HG03342 (cell line): Measurements from ENCODE around the gene URB1.
"Not testable (repeated sequence)": the region's sequence is repeated elsewhere in the genome, so short reads cannot be mapped to it uniquely, and the experiment has no call there.

ENCODE experiments used
- ATAC-seq: cut with Tn5 transposase; IDR thresholded peaks from one replicate; pipeline ENCODE4 v1.9.1; 2021; ENCODE audit warnings: mild to moderate bottlenecking, moderate library complexity; ENCODE audit not compliant: unreplicated experiment

URB1 gene

DNA sequence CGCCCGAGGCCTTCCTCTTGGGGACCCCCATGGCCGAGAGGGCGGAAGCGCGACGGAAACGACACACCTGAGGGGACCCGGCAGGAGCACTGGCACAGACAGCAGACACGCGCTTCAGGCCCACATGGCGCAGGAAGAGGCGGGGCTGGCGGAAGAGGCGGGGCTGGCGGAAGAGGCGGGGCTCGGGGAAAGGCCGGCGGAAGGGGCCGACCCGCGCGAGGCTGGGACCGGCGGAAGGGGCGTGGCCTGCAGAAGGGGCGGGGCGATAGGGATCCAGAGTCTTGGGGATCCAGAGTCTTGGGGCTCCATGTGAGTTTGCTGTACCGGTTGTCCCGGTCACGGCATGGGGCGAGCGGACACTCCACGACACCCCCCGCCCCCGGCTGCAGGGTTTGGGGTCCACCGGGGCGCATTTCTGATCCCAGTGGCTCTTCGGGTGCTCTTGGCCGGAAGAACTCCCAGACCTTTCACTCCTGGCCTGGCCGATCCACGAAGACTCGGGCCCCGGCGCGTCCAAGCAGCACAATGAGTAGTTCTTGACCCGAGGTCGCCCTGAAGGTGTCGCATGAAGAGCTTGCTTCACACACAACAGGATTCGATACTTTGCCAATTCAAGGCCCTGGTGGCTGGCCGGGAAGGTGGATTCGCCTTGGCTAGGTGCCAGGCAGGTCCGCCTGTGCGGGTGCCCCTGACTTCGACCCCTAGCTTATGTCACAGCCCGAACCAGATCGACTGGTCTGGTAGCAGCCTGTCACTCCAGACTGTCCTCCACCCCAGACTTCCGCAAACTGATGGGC lies at the start of gene URB1:
URB1 (minus strand) TSS at position 133 of the 797 bp plus-strand sequence; CDS start at position 31, 102 bp downstream.
- ATAC-seq, result peak; percentile 82

DNA sequence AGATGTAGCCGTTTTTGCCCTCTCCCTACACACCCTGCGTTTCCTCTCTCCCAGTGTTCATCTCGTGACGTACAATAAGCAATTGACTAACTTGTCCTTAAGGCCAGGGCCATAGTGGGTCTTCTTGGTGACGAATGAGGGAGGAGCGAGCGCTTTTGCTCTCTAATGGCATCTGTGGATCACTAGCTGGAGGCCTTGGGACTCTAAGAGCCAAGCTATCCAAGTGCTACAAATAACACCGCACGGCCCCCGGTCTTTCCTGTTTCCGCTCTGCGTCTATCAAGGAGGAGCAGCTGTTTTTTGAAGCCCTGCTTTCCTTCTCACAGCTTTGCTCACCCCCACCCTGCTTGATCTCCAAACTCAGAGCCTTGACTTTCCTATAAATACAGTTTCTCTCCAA lies 44.9 kb upstream of the URB1 start:
- no peak for ATAC-seq

DNA sequence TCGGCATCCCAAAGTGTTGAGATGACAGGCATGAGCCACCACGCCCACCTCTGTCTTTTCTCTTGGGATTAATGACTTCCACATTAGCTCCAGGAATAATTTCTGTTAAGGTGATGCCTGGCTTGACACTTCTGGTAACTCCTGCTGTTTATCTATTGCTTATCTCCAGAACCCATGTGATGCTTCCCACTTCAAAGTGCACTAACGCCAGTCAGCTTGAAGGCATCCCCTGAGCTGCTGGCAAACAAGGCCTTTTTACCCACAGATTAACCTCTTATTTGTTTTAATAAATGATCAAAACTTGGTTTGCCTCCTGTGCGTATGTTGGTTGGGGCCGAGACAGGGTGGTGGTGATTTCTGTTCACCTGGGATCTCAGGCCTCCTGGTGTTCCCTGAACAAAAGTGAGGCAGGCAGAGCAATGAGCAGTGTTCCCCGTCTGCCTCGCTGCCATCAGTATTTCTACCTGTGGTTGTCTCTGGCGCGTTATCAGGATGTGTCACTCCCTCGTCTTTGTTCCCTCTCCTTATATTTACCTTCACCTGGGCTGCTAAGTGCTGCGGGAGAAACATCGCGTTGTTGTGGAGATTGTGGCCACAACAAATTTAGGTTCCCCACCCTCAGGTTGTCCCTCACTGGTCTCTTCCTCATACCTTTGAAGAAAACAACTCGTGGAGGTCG lies 40.3 kb upstream of the URB1 start:
- not testable (repeated sequence) for ATAC-seq

DNA sequence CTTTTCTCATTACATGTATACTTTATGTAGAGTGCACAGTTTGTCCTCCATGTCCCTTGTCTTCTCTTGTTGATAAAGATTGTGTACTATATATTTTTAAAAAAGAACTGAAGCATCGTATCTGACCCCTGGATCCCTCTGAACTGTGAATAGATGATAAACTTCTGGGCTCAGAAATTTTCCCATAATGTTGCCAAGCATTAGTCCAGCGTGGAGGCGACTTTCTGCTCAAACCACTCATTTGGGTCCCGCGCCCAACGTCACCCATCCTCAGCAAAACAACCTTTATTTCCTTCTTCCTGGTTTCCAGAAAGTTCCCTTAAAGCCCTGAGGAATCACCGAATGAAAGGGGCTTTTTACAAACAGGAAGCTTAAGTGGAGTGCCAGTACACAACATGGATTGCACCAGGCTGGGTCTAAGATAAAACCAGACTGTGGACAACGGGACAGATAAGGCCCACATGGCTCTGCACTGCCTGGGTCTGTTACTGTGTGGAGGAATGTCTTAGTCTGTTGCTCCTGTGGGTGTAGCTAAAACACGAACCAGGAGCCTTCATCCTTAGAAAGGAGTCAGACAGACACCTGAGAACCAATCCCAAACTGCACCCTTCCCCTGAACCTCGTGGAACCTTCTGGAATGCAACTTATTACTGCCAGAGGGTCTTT lies 35.3 kb upstream of the URB1 start:
- ATAC-seq, result no peak

- no peak for ATAC-seq
These were observed 33.8 kb upstream of the URB1 start for GRCh38 chr21:32426592-32427051.

GRCh38 chr21:32426066-32426465 lies 33.3 kb upstream of the URB1 start:
- no peak for ATAC-seq

DNA sequence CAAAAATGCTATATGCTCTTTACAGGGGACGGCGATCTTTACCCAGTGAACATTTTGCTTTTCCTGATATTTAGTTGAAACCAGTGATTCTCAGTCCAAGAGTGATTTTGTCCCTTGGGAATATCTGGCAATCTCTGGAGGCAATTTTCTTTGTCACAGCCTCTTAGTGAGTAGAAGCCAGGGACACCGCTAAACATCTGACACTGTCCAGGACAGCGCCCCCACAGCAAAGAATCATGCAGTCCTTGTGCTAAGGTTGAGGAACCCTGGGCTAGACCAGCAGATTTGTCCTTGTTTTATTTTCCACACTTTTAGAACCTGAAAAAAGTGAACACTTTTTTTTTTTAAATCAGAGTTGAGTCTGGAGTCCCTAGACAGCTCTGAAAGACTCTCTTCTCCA lies 32.8 kb upstream of the URB1 start:
- no peak for ATAC-seq

DNA sequence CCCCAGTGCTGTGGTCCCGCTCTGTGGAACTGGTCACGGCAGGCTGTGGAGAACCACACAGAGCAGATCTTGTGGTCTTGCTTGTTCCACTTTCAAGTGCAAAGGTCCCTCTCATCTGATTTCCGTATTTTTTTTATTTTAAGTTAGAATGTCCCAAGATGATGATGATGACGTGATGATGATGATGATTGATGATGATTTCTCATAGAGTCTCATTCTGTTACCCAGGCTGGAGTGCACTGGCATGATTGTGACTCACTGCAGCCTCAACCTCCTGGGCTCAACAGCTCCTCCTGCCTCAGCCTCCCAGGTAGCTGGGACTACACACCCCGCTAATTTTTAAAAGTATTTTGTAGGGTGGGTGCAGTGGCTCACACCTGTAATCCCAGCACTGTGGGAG lies 31.9 kb upstream of the URB1 start:
- ATAC-seq, result no peak

GRCh38 chr21:32424191-32424535 lies 31.4 kb upstream of the URB1 start:
- ATAC-seq, result no peak

DNA sequence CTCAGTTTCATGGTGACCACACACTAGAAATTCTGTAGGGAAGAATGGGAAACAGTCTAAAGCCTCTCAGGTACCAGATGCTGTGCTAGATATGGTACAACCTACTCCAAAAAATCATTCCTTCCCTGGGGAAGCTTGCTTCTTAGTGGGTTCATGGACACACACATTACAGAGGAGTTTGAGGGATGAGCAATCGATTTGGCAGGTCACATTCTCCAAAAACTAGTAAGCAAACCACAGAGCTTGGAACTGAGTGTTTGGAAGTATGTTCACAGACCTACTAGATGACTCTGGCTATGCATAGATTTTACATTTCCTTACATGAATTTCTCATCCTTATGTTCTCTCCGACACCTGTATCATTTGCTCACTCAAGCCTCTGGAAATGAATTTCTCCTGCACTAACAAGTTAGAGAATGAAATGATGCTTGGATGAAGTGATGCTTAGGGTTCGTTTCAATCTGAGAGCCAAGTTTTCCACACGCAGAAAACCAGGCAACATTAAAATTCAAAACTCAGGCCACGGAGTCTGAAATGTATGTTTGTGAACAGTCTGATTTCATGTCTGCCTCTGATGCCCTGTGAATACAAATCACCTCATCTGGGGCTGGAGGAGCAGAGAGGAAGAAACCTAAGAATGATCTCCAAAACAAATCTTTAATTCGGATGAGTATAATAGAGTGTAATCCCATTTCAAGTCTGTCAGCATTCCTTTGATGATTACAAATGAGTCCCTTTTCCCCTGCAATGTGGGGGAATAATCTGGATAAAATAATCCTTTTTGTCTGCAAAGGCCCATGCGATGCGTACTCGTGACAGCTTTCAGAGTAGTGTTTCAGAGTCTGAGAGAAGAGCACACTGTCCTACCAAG lies 30.7 kb upstream of the URB1 start:
- no peak for ATAC-seq

- ATAC-seq, result no peak
These were observed 29.3 kb upstream of the URB1 start for GRCh38 chr21:32422064-32422463.

GRCh38 chr21:32418146-32418545 lies 25.3 kb upstream of the URB1 start:
- ATAC-seq, result no peak

DNA sequence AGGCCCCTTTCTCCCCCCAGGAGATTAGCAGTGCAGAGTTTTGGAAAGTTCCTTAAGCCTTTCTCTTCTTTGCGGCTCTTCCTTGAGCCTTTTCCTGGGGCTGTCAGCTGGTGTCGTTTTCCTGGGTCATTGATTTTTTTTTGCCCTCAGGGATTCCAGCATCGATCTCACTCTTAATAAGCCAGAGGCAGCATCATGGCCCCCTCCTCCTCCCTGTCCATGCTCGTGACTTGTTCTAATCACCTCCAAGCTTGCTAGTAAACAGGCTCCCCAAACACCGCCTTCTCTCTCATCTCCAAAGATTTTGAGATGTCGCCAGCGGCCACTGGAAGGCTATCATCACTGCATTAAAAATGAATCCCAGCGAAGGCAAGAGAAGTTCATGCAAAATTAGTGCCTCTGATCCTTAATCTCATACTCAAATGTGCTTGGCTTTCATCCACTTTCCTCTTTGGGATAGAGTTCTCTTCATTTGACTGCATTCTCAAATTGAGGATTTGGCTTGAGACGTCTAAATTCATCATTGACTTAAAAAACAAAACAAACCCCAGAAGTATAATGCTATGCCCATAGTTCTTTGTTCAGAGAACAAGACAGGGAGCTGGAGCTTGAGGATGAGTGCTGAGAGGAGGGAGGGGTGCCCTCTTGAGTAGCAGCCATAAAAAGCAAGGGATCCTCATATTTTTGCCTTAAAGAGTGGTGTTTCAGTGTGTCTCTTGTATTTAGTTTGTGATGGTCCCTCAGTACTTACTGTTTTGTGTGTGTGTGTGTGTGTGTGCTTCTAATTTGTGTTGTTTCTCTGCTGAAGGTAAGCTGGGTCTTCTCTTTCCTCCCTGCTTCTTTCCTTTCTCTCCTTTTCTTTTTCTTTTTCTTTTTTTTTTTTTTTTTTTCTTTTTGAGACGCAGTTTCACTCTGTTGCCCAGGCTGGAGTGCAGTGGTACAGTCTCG lies 22.9 kb upstream of the URB1 start:
- ATAC-seq, result no peak

GRCh38 chr21:32414579-32415358 lies 22.0 kb upstream of the URB1 start:
- no peak for ATAC-seq

- ATAC-seq, result no peak
These were observed 21.1 kb upstream of the URB1 start for GRCh38 chr21:32413697-32414578.

- ATAC-seq, result no peak
These were observed 20.2 kb upstream of the URB1 start for GRCh38 chr21:32413015-32413504.

DNA sequence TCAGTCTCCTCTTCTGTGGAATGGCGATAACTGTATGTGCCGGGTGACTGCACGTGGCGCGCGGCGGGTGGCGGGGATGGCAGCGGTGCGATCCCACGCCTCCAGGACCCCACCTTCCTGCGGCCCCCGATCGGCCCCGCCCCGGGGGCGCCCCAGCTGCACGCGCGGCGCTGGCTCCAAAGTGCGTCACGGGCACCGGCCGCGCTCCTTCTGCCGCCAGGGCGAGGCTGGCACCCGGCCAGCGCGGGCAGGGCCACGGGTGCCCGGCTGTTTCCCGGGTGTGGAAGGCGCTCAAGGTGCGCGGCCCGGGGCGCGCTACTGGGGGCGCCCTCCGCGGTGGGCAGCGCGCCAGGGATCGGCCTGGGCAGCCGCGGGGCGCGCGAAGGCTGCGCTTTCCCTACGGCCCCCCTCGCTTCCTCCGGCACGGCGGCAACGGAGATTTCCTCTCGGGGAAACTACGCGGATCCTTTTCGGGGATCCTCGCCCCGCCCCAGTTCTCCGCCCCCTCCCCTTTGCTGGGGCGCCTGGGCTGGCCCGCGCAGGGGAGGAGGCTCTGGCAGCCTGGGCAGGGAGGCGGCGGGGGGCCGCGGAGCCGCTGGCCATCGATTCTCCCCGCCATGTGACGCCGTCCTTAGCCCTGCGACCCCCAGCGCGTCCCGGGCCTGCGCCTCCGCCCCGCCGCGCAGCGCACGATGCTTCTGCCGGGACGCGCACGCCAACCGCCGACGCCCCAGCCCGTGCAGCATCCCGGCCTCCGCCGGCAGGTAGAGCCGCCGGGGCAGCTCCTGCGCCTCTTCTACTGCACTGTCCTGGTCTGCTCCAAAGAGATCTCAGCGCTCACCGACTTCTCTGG lies 19.6 kb upstream of the URB1 start, which contains the start of gene EVA1C:
EVA1C (plus strand) TSS at position 545 of the 853 bp plus-strand sequence; CDS start at position 693, 148 bp downstream.
- no peak for ATAC-seq
